Pons (tissue), 1 donor: ENCODE results near the gene BMAL2.

Experiments
- DNase-seq: peaks from one replicate; pipeline ENCODE4 v3.0.0-alpha.2; 2016; ENCODE audit warnings: low spot score

BMAL2 gene

GRCh38 chr12:27355979-27356378 lies 23.3 kb downstream of the BMAL2 start:
- DNase-seq: no peak

- DNase-seq: no peak
These were observed 27.1 kb downstream of the BMAL2 start for GRCh38 chr12:27359578-27360340.

GRCh38 chr12:27361372-27361771 lies 28.7 kb downstream of the BMAL2 start:
- DNase-seq: no peak

- DNase-seq: no peak
These were observed 34.0 kb downstream of the BMAL2 start for GRCh38 chr12:27366621-27367020.

GRCh38 chr12:27367078-27367477 lies 34.4 kb downstream of the BMAL2 start:
- DNase-seq: no peak

GRCh38 chr12:27382171-27382795 lies 49.6 kb downstream of the BMAL2 start:
- no peak for DNase-seq
